LNCaP clone FGC (cell line): ENCODE measurements around the gene CAPG.
A peak's percentile ranks its signal among the peaks of the same experiment; 100 is the strongest.

Source experiments
- DNase-seq: peaks from one replicate; pipeline ENCODE4 v3.0.0-alpha.2; 2011; ENCODE audit warnings: low read depth
- H3K4me3 ChIP-seq: 2 replicates; pipeline ENCODE4 v1.5.1; 2011; ENCODE audit warnings: mild to moderate bottlenecking, low read depth, low read length, control low read depth
- TF ChIP-seq, protein P1 (sequence below): IDR thresholded peaks from 2 replicates; pipeline ENCODE4 v1.5.1; 2012; ENCODE audit warnings: mild to moderate bottlenecking; ENCODE audit not compliant: control insufficient read depth, insufficient read depth; ENCODE audit errors: extremely low read depth

The CAPG gene

DNA sequence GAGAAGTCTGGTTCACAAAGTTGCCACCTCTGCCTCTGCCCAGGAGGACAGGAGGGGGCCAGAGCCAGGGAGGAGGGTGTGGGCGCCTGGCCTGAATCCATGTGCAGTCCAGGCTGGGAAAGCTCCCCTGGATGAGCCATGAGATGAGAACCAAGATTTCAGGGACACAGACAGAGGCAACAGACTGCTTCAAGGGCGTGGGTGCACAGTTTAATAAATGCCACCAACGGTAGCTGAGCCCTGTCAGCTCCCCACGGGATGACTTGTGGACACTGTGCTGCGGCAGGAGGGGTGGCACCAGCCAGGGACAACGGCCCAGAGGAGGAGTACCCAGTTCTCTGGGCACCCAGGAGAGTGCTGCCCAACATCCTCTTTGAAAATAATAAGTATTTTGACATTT, 15.2 kb downstream of the CAPG start:
- TF ChIP-seq, protein P1, sequence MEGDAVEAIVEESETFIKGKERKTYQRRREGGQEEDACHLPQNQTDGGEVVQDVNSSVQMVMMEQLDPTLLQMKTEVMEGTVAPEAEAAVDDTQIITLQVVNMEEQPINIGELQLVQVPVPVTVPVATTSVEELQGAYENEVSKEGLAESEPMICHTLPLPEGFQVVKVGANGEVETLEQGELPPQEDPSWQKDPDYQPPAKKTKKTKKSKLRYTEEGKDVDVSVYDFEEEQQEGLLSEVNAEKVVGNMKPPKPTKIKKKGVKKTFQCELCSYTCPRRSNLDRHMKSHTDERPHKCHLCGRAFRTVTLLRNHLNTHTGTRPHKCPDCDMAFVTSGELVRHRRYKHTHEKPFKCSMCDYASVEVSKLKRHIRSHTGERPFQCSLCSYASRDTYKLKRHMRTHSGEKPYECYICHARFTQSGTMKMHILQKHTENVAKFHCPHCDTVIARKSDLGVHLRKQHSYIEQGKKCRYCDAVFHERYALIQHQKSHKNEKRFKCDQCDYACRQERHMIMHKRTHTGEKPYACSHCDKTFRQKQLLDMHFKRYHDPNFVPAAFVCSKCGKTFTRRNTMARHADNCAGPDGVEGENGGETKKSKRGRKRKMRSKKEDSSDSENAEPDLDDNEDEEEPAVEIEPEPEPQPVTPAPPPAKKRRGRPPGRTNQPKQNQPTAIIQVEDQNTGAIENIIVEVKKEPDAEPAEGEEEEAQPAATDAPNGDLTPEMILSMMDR, result no peak
- no peak overlapping the region for H3K4me3 ChIP-seq
- no peak for DNase-seq

DNA sequence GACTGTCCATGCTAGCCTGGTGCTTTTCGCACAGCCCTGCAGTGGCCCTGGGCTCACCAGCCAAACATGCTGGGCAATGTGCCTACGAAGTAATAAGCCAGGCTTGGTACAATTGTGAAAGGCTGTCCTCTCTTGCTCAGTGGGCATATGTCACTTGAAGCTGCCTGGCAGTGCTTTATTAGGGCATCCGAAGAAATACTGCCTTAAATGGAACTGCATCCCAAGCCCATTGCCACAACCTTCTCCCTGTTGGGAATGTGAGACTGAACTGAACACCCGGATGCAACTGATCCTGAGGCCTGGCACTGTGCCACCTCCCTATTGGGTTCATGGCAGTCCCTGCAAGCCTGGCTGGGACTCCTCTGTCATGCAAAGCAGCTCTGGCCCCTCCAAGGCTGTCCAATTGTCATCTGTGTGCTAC, 15.9 kb downstream of the CAPG start:
- DNase-seq, result no peak
- TF ChIP-seq, protein P1, result no peak
- no peak overlapping the region for H3K4me3 ChIP-seq

DNA sequence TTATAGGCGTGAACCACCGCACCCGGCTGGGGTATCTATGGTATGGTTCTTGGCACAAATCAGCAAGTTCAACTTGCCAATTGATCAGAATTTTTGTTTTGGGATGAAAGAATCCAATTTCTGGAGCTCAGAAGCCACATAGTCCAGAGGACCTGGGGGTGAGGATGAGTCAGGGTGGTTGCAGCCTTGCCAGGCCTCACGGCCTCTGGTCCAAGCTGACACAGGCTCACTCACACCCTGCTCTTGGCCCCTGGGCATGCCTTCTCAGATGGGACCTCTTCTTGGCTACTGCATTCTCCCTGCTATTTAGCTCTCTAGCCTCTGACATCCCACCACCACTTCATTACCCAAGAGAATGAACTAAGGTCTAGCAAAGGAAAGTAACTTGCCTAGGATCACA, 16.3 kb downstream of the CAPG start:
- H3K4me3 ChIP-seq, result no peak overlapping the region
- no peak for DNase-seq
- TF ChIP-seq, protein P1, result no peak

DNA sequence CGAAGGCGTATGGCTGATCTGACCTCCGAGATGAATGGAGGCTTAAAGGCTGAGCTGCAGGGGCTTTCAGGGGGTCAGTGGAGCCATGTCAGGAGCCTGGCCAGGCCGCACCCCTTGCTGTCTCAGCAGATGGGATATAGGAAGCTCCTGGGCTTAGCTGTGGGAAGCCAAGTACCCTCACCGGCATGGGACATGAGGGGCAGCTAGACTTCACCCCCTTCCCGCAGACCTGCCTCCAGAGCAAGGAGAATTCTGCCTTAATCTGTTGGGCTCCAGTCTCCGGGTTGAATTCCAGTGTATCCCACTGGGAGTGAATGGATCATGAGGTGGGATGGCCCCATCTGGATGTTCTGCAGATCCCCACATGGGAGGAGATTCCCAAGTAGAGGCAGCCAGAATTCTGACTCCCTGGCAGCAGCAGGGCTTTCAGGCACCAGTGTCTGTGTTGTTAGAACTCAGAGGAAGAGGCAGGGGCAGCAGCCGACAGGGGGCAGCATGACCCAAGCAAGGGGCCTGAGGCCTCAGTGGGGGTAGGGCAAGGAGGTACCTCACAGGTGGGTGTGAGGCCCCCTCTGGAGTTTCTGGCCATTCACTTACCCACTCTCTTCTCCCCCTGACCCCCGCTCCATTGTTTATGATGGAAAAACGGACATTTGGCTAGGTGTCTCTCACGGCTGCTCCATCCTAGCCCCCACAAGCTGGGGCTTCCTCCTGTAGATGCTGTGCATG, 19.1 kb downstream of the CAPG start:
- H3K4me3 ChIP-seq, result no peak overlapping the region
- DNase-seq, result no peak
- TF ChIP-seq, protein P1, result peak; percentile 60

DNA sequence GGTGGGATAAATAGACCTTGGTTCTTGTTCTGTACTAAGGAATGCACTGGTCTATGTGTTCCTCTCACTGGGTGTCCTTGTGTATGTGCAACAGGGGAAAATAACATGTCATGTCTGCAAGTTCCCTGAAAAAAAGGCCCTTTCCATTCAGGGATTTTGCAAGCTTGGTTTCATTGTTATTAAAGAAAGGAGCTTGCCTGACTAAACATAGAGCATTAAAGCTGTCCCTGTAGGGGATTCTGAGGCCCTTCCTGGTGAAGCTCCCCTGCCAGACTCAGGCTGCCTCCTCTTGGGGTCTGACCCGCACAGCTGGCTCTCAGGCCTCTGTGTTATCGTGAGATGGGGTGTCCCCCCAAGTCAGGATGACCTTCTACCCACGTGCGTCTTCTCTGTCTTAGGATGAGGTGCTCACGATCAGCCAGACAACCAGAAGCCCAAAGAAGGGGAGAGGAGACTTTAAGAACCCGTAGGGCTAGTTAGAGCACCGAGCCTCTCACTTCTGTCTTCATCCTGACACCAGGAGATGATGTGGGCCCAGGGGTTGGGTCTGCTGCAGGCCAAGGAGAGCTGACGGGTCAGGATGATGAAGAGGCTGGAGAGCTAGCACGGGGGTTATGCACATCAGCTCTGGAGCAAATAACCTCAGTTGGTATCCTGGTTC, 21.2 kb downstream of the CAPG start:
- no peak for DNase-seq
- H3K4me3 ChIP-seq, result no peak overlapping the region
- TF ChIP-seq, protein P1, result no peak

DNA sequence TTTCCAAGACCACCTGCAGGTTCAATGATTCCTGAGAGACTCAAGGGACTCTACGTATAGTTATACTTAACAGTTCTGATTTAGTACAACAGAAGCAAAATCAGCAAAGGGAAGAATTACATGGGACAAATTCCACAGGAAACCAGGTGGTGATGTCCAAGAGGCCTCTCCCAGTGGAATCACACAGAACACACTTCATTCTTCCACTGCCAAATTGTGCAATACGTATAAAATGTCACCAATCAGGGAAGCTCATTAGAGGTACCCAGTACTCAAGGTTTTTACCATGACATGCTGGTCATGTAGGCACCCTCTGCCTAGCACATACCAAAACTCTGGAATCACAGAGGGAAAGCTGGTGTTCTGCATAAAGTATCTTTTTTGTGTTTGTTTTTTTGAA, 22.4 kb downstream of the CAPG start:
- H3K4me3 ChIP-seq, result no peak overlapping the region
- no peak for DNase-seq
- TF ChIP-seq, protein P1, result no peak
